ENCODE measurements around the gene CNTNAP2.

The CNTNAP2 gene

DNA sequence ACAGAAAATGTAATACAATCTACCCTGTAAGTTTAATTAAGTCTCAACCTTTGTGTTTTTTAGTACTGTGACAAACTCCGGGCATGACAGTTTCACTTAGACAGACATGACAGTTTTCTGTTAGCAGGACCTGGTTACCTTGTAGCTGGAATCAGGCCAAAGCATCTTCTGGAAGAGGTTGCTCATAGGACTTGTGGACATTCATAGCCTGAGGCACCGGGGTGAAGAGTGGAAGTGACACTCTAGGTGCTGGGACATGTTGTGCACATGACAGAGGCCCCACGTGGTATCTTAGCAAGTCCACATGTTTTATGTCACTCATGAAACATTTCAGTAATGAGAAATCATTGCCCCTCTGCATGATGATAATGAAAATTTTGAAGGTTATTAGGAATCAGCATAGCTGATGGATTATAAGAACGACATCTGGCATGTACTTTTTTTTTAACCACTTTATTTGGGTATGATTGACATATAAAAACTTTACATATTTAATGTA is 441.4 kb downstream of the CNTNAP2 start:
- DNase-seq (ENCODE audit: low read depth, low spot score) = no peak

DNA sequence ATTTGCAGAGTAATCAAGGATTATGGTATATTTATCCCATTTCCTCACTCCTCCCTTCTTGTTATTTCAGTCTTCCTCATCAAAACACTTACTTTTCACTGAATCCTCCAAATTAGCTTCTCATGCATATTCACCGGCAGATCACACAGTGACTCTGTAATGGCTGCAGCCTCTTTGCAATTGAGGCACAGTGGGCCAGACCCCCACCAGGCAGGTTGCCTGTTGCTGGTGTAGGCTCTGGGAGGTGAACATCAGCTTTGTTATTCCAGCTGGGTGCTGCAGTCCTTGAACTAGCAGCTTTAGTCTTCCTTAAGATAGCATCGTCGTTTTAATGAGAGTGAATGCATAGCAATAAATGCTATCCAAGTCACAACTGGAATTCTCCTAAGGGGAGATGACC is 449.3 kb downstream of the CNTNAP2 start:
- DNase-seq (ENCODE audit: low read depth, low spot score) = no peak

DNA sequence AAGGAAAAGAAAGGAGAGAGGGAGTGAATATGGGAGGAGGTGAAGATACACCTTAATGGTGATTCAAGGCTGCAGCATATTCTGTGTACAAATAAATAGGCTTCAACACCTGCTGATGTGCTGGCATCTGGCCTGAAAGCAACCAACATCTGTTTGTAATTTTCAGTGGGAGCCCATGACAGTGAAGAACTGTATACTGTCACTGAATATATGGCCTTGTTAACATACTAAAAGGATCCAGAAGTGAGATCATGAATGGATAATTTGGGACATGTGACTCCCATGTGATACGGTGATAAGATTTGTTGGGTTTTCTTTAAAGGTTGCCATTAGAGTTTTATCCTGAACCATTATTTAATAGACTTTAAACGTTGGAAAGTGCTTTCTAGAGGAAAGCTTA is 459.3 kb downstream of the CNTNAP2 start:
- no peak for DNase-seq (ENCODE audit: low read depth, low spot score)

DNA sequence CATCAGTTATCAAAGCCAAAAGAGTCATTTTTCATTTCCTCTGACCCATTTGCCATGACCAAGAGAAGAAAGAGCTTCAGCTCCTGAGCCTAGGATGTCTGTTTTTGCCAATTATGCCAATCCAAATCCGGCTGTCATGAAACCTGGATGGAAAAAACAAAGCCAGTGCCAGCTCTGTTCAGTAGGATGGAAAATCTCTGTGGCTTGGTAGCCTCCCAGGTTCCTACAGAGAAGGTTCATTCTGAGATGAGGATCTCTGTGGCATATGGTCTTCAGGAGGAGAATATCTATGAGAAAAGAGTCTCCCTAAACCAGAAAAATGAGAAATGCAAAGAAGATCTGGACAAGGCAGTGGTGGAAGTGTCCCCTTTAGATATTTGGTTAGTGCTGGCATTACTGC is 475.4 kb downstream of the CNTNAP2 start:
- DNase-seq (ENCODE audit: low read depth, low spot score) = no peak

DNA sequence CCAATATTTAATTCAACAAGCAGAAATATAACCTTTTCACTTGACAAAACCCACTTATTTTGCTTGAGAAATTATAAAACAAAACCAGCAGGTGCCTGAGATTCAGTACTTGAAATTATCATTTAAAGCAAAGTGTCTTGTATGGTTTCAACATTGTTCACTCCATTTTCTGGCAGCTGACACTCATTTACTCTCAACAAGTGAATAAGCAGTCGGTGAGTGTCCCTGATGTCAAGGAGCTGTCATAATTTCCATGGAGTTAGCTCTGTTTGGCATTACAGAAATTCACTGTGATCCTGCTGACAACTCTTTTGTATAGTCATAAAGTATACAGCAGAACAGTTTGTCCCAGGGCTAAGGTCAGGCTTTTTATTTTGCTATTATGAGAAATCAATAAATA is 490.0 kb downstream of the CNTNAP2 start:
- DNase-seq (ENCODE audit: low read depth, low spot score) = no peak

DNA sequence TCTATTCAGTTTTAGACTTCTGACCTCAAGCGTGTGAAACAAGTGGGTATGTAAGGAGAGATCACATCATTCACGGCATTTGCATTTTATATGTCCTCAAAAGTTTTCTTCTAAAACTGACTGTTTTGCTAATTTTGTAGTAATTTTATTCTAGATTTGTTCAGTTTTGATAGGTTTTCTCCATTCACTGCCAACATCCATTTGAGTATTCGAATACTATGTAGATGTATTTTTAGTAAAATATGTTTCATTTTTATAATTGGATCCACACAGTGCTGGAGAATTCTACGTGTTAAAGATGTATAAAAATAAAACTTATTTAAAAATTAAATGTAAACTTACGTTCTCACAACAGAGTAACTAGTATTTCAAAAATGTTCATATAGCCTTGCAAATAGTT is 503.0 kb downstream of the CNTNAP2 start:
- DNase-seq (ENCODE audit: low read depth, low spot score) = no peak

DNA sequence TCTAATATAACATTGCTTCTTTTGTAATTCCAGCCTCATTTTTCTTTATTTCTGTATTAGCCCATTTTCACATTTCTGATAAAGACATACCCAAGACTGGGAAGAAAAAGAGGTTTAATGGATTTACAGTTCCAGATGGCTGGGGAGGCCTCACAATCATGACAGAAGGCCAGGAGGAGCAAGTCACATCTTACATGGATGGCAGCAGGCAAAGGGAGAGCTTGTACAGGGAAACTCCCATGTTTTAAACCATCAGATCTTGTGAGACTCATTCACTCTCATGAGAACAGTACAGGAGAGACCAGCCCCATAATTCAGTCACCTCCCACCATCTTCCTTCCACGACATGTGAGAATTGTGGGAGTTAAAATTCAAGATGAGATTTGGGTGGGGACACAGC is 510.3 kb downstream of the CNTNAP2 start:
- DNase-seq (ENCODE audit: low read depth, low spot score) = no peak

DNA sequence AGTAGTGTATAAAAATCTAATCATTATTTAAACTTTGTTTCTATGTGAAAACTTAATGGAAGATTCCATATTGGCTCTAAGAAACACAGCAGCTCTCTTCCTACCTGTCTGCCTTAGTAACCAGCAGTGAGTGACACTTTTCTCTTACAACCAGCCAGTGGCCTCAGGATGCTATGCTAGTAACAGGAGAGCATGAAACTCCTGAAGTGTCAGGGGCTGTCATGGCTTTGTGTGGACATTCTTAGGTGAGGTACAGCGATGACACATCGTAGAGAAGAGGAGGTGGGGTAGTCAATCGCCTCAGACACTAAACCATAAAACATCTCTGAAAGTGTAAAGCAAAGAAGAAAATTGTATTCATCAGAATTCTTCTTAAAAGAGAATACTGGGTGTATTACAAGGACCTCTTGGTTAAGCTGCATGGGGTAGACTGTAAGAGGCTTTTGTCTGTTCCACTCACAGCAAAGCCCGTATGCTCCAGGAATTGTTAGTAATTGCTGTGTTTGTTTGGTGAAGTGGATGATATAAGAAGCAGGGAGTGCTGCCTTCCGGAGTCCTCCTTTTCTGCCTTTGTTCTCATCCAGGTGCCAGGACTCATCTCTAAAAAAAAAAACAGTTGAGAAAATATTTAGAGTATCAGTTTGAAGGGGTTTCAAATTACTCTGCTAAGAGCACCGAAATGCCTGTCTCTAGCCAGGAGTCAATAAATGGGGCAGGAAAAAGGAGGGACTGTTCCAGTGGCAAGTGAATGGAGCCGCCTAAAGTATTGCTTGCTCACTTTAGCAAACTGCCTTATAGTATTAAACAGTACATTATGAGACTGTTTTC is 518.8 kb downstream of the CNTNAP2 start:
- DNase-seq (ENCODE audit: low read depth, low spot score) = no peak

DNA sequence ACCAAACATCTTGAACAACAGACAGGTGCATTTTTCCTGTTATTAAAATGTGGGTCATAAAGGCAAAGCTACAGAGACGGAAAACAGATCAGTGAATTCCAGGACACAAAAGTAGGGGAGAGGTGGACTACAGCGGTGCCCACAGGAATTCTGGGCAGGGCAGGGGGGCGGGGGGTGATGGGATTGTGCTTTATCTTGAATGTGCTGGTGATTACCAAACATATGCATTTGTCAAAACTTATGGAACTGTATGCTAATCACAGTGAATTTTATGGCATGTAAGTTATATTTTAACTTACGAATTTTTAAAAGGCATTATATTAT is 519.4 kb downstream of the CNTNAP2 start:
- DNase-seq (ENCODE audit: low read depth, low spot score) = no peak

DNA sequence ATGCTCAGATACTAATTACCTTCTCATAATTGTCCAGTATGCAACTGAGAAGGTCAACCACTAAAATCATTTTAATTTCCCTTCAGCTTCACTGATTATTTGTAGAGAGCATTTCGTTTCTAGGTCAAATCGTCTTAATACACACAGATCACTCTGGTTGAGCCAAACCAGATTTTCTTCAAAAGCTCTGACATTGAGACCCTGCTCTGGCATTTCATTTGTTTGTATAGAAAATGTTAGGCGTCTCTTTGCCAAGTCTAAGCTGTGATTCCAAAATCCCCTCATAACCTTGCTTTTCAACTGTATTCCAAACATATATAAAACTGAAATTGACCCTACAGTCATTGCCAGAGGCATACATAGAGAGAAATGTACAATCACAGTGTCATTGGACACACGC is 520.0 kb downstream of the CNTNAP2 start:
- no peak for DNase-seq (ENCODE audit: low read depth, low spot score)

DNA sequence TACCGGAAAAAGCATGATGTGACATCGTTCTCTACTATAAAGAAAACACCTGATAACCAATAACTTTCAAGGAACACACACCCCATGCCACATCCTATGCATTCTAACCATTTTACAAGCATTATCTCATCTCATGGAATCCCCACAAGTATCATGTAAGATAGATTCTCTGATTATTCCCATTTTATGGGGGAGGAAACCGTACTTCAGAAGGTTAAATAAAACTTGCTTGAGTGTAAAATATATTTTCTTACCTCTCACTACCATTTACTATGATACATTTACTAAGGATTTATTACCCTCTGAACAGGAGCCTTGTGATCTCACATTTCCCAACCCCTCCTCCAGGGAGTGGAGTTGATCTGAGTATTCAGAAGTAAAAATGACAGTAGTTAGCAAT is 522.7 kb downstream of the CNTNAP2 start:
- no peak for DNase-seq (ENCODE audit: low read depth, low spot score)

DNA sequence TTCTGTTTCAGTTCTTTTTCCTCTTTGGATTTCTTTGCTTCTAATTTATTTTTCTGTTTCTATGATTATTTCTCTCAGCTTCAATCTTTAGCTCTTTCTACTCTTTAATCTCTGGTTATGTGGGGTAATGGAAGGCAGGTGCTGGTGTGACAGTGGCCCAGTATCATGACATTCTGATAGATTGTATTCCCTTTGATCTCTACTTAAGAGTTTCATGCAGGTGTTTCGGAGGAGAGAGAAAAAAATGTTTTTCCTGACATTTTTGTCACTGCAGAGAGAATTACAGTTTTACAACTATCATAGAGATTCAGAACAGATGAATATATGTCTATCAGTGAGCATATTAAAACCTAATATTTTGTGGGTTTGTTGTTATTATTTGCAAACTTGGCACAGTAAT is 524.9 kb downstream of the CNTNAP2 start:
- no peak for DNase-seq (ENCODE audit: low read depth, low spot score)

DNA sequence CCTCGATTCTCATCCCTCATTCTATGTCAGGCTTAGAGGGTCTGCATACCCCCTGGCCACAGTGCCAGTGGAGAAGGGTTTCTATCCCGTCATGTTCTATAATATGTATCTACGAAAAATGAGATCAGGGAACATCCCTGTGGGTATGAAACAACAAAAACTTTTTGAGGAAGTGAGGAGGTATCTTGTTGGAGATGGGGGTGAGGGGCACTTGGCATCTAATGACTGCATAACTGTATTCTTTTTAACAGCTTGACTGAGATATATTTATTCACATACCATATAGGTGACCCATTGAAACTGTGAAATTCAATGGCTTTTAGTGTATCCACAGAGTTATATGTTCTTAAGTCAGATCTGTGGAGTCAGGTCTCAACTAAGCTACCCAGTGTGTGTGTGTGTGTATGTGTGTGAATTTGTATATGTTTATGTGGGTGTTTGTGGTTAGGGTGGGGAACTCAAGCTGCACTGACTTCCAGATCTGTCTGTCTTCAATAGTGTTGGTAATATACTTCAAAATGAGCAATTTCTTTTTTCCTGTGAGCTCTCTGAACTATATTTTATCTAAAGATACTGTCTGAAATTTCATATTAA is 528.9 kb downstream of the CNTNAP2 start:
- no peak for DNase-seq (ENCODE audit: low read depth, low spot score)

DNA sequence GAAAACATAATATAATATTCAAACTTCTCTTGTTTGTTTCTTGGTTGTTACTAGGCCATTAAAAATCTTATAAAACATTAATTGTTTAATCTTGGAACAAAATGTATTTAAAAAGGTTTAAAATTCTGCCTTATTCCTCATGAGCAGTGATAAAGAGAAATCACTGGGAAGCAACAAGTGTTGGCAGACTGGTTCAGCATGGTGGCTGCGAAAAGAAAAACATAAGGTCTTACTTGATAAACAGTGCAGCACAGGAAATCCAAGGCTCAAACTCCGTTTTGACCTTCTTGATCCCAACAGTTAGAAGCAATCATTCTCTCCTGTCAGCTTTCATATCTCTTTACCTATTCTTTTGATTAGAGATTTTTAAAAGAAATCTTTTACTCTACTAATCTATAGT is 530.8 kb downstream of the CNTNAP2 start:
- no peak for DNase-seq (ENCODE audit: low read depth, low spot score)

DNA sequence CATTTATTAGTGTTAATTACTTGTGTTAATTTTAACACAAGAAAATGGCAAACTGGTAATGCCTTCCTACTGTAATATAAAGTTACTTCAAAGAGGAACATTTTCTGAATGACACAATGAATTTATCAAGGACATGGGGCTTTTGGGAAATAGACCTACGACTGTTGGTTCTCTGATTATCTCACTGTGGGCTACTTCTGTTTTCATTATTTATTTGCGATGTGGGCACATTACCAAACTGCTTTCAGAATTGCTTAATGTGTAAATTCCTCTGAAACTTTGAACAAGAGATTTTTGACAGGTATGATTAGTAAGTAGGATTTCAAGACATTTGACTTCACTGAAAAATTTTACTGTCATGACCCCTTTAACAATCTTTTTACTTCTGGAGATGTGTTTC is 535.6 kb downstream of the CNTNAP2 start:
- no peak for DNase-seq (ENCODE audit: low read depth, low spot score)

DNA sequence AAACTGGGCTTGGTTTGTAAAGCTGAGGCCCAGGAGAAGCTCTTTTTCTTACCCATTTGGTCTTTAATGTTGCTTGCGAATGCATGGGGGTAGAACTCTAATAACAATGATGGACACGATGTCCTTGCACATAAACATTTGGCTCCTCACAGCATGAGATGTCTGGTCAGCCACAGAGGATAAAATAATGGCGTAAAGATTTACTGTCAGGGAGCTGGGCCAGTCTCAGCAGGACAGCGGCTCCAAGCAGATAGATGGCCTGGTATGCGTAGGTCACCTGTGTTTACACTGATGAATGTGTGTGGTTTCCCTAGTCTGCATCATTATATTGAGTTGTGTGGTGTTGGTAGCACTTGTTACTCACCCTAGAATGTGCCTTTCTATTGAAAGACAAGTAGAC is 537.4 kb downstream of the CNTNAP2 start:
- DNase-seq (ENCODE audit: low read depth, low spot score) = peak; percentile 3

DNA sequence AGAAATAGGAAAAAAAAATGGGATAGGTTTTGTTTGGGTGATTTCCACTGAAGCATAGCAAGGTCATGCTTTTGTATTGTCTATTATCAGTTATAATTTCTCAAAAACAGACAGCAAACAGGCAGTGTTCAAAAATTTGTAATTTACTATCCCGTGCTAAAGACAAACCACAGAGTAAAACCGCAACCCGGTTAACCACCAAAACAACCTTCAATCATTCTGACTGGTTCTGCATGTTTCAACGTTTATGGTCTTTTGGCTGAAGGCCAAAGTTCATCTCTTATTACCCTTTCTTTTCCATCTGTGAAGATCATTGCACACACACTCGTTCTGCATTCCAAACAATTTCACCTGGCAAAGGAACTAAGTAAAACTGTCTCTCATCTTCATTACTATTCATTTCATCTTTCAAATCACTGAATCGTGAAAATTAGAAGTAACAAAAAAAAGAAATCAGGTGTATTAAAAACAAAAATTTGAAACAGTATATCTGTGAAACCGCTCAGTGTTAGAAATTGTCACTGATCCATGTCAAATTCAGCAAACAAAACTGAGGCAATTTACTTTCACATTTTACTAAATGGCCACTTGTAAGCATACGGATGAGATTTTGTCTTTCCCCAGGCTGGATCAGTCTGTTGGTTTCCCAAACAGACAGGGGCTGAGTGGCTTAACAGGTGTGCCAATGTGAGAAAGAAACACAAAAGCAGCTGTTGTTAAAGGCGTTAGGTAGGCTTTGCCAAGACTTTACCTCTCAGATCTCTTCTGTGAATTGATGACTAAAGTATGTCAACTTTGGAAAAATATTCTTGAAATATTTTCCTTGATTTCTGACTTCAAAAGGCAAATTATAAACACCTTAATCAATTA is 539.6 kb downstream of the CNTNAP2 start:
- DNase-seq (ENCODE audit: low read depth, low spot score) = no peak

DNA sequence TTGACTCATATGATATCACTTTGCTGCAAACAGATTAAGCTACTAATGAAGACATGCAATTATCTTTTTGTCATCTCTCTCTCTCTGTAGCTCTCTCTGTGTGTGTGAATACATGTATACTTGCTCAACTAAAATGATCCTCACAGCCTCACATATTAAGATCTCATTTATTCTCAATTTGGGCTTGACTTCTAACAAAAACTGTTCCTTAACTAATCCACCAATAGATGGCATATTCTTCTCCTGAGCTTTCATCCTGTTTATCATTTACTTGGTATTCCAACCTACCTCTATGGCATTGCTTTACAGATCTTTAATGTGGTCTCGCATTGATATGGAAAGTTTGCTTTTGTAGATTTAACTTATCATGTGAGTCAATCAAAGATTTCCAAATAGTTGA is 540.4 kb downstream of the CNTNAP2 start:
- DNase-seq (ENCODE audit: low read depth, low spot score) = no peak

DNA sequence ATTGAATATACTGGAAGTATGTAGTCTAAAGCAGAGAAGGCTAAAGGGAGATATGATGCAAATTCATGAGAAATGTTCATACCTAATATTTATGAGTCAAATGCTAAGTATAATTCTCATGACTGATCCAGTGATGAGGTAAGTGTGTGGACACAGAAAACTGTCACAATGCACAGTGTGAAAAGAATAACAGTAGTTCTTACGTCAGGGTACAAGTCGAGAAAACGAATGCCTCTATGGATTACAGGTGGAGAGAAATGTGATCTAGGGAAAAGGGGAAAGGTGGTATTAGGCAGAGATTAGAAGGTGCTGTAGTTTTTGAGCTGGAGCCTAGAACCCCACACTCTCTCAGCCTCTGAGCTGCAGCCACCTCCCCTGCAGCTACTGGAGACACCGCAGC is 542.0 kb downstream of the CNTNAP2 start:
- DNase-seq (ENCODE audit: low read depth, low spot score) = no peak

DNA sequence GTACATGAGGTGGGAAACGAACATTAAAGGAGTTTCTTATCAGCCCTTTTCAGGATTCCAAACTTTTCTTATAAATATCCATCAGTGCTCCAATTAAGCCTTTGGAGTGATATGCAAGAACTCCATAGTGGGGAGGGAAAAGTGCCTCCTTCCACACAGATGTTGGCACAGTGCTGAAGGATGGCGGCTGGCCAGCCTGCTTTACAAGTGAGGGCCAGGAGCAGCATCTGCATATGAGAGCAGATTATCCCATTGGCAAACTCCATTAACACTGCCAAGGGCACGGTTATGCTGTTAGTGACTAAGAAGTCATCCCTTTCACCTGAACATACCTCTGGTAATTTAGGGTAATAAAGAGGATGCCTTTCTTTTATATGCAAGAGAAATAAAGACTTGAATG is 543.1 kb downstream of the CNTNAP2 start:
- no peak for DNase-seq (ENCODE audit: low read depth, low spot score)

DNA sequence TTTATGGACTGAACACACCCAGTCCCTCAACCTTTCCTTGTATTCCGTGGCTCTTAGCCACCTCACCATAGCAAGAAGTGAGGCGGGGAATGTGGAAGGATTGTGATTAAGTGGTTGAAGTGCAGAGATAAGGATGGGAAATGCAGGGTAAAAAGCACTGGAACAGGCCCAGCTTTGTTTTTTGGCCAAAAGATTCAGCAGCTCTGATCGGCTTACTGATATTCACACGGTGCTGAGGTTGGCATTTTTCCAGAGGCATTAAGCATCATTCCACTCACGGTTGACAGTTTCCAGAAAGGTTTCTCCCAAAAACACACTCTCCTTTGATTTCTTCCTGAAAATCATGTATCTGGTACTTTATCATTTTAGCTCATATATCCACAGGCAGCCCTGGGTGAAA is 544.2 kb downstream of the CNTNAP2 start:
- DNase-seq (ENCODE audit: low read depth, low spot score) = no peak

DNA sequence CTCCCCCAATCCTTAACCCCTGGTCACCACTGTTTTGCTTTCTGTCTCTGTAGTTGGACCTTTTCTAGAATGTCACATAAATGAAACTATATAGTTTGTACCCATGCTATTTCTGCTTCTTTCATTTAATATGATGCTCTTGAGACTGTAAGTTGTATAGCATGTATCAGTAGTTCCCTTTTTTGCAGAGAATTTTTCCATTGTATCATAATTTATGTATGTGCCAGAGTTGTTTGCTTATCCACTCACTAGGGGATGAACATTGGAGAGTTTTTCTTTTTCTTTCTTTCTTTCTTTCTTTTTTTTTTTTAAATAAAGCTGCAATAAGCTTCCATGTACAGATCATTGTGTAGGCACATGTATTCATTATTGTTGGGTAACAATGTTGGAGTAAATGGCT is 544.8 kb downstream of the CNTNAP2 start:
- DNase-seq (ENCODE audit: low read depth, low spot score) = no peak

DNA sequence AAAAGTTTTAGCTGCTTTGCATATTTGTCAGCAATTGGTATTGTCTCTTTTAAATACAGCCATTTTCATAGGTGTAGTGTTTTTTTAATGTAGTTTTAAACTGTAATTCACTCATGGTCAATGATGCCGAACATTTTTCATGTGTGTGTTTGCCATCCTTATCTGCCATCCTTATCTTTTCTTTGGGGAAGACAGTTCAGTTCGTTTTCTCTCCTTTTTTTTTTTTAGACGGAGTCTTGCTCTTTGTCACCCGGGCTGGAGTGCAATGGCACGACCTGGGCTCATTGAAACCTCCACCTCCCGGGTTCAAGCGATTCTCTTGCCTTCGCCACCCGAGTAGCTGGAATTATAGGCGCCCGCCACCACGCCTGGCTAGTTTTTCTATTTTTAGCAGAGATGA is 545.3 kb downstream of the CNTNAP2 start:
- no peak for DNase-seq (ENCODE audit: low read depth, low spot score)

Data from brain pericyte (primary cell).